ENCODE data around the gene TRPM2. TPM values are rescaled to one million over a fixed set of nuclear protein-coding genes. Genes with fewer than 3 reads are reported as not detected.

TRPM2 gene
- total and polyA plus RNA-seq, 10 of the 15 experiments (the other 5 are each of a cell fraction or from before 2014, with no cell fraction given): 0.03 to 9.1 (median 2.6) TPM

GRCh38 chr21:44440241-44441040 lies 87.0 kb downstream of the TRPM2 start:
- Histone ChIP-seq H3K27me3 (replicated peaks in 1 of 2; ENCODE audit: control insufficient read depth in 2 of 2, insufficient read depth in 2 of 2, low read length in 1 of 2) (no peaks in the 10 kb centered on the region), H4K20me1 (ENCODE audit: control insufficient read depth, insufficient read depth) (no peaks in the 10 kb centered on the region), H3K4me1 (ENCODE audit: control insufficient read depth, insufficient read depth, low read length) (no peaks in the 10 kb centered on the region), H3K9ac (ENCODE audit: control insufficient read depth, insufficient read depth, low read length) (no peak overlapping the region), H3K79me2 (ENCODE audit: control insufficient read depth, insufficient read depth, low read length) (no peaks in the 10 kb centered on the region), H3K4me2 (ENCODE audit: control insufficient read depth, insufficient read depth) (no peak overlapping the region), H2AFZ (ENCODE audit: control insufficient read depth, low read depth, low read length) (no peak overlapping the region), H3K36me3 (ENCODE audit: control insufficient read depth in 2 of 2, insufficient read depth in 2 of 2, low read length in 1 of 2) (no peaks in the 10 kb centered on the region), H3K4me3 (no peak overlapping the region), H3K9me3 (replicated peaks; ENCODE audit: control insufficient read depth, insufficient read depth, low read length) (no peaks in the 10 kb centered on the region; the same call in 2 of the 3 replicates), H3K27ac (ENCODE audit: control insufficient read depth, insufficient read depth) (no peak overlapping the region)
- RAD21 ChIA-PET (ENCODE audit: unreplicated experiment): no interaction called here
- ATAC-seq: no peak
- BruUV-seq (replicated peaks): no TSS peak
- 63% methylated on average over 23 of the region's 33 CpGs for WGBS (ENCODE audit: insufficient coverage, insufficient replicate concordance, low lambda C conversion rate, missing lambda C conversion rate)
- no peak for FAIRE-seq
- in situ Hi-C loops (cut with MboI) (no loop called here), intact Hi-C loops (cut with micrococcal nuclease; ENCODE audit: unreplicated experiment) (no loop called here)
- TF ChIP-seq ATF2 (IDR thresholded peaks at IDR 0.05; ENCODE audit: low read length) (no peak), E2F8 (IDR thresholded peaks at IDR 0.05; ENCODE audit: low read depth, partially characterized antibody) (no peak), EZH2 (IDR thresholded peaks at IDR 0.05; ENCODE audit: borderline replicate concordance, control insufficient read depth, low read depth, low read length) (no peak), SREBF1 (IDR thresholded peaks at IDR 0.05; ENCODE audit: low read length) (no peak), USF1 (IDR thresholded peaks at IDR 0.05; ENCODE audit: borderline replicate concordance, extremely low read length, insufficient read depth, low read depth, low read length) (no peak), EP300 (IDR thresholded peaks at IDR 0.05; ENCODE audit: borderline replicate concordance in 1 of 2, control insufficient read depth in 1 of 2, low read depth in 2 of 2, low read length in 2 of 2) (no peak), RFX5 (IDR thresholded peaks at IDR 0.05; ENCODE audit: low read depth, low read length) (no peak), MTA2 (IDR thresholded peaks at IDR 0.05; ENCODE audit: low read depth) (no peak), ZNF217 (IDR thresholded peaks at IDR 0.05) (no peak), MLLT1 (IDR thresholded peaks at IDR 0.05) (no peak), MAX (IDR thresholded peaks at IDR 0.05; ENCODE audit: low read depth, low read length) (no peak), RBBP5 (conservative IDR thresholded peaks at IDR 0.05) (no peak), STAT3 (IDR thresholded peaks at IDR 0.05; ENCODE audit: low read depth, low read length) (no peak), KDM1A (IDR thresholded peaks at IDR 0.05; ENCODE audit: borderline replicate concordance) (no peak), BCL11A (IDR thresholded peaks at IDR 0.05; ENCODE audit: low read depth, low read length) (no peak), SIX5 (IDR thresholded peaks at IDR 0.05; ENCODE audit: low read depth, low read length, severe bottlenecking) (no peak)
- no peak for DNase-seq (ENCODE audit: low read depth, low spot score)
- CTCF ChIA-PET: no interaction called here
- POLR2A ChIA-PET: interaction anchor here (0.6 kb wide), 1 partner anchor 256 kb away, joined by 4 read pairs; no protein-coding TSS in a partner anchor
- SMC1A ChIA-PET (ENCODE audit: uncharacterized antibody, unreplicated experiment): no interaction called here
